Retinal pigment epithelial cell (primary cell): ENCODE data around the gene GTF3C4.
"Not testable (repeated sequence)": the region's sequence is repeated elsewhere in the genome, so short reads cannot be mapped to it uniquely, and the experiment has no call there.

Experiments
- DNase-seq: peaks from one replicate; pipeline ENCODE4 v3.0.0-alpha.2; 2010; ENCODE audit warnings: low read depth
- H3K4me3 ChIP-seq: 2 replicates; pipeline ENCODE4 v1.5.1; 2011; ENCODE audit warnings: mild to moderate bottlenecking, low read length, control low read depth, moderate library complexity
- TF ChIP-seq, protein P1 (sequence below): conservative IDR thresholded peaks from 2 replicates; pipeline ENCODE4 v1.5.1; 2011; ENCODE audit warnings: low read depth, low read length, control low read depth, inconsistent platforms

Gene GTF3C4

DNA sequence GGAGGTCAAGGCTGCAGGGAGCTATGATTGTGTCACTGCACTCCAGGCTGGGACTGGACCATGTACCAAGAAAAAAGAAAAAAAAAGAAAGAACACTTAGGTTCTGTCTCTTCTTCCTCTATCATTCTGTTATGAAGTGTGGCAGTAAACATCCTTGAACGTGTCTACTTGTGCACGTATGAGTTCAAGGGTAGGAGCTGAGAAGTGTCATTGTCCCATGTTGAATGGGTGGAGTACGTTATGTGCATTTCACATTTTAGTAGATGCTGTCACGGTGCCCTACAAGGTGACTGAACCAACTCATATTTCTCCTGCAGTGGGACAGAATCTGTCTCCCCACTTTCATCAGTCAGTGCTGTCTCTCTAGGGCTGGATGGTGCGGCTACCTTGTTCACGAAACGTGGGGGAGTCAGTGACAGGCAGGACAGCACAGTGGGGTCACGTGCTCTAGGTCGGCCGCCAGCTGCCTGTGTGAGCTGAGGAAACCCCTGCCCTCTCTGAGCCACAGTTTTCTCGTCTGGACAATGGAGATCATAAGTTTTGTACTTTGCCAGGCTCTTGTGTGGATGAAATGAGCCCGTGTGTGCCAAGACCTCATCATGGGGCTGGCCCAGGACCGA is 47.2 kb downstream of the GTF3C4 start:
- TF ChIP-seq, protein P1, sequence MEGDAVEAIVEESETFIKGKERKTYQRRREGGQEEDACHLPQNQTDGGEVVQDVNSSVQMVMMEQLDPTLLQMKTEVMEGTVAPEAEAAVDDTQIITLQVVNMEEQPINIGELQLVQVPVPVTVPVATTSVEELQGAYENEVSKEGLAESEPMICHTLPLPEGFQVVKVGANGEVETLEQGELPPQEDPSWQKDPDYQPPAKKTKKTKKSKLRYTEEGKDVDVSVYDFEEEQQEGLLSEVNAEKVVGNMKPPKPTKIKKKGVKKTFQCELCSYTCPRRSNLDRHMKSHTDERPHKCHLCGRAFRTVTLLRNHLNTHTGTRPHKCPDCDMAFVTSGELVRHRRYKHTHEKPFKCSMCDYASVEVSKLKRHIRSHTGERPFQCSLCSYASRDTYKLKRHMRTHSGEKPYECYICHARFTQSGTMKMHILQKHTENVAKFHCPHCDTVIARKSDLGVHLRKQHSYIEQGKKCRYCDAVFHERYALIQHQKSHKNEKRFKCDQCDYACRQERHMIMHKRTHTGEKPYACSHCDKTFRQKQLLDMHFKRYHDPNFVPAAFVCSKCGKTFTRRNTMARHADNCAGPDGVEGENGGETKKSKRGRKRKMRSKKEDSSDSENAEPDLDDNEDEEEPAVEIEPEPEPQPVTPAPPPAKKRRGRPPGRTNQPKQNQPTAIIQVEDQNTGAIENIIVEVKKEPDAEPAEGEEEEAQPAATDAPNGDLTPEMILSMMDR: no peak
- DNase-seq: no peak

DNA sequence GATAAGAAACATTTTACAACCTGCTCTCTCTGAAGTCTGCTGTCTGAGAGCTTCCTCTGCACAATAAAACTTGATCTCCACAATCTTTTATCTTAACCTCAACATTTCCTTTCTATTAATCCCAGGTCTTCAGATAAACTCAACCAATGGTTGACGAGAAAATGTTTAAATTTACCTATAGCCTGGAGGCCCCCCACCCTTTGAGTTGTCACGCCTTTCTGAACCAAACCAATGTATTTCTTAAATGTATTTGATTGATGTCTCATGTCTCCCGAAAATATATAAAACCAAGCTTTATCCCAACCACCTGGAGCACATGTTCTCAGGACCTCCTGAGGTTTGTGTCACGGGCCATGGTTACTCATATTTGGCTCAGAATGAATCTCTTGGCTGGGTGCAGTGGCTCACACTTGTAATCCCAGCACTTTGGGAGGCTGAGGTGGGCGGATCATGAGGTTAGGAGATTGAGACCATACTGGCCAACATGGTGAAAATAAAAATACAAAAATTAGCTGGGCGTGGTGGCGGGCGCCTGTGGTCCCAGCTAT is 48.2 kb downstream of the GTF3C4 start:
- not testable (repeated sequence) for H3K4me3 ChIP-seq, DNase-seq

More for the DNA sequence above, 47.2 kb downstream of the GTF3C4 start:
- H3K4me3 ChIP-seq: no peak overlapping the region

DNA sequence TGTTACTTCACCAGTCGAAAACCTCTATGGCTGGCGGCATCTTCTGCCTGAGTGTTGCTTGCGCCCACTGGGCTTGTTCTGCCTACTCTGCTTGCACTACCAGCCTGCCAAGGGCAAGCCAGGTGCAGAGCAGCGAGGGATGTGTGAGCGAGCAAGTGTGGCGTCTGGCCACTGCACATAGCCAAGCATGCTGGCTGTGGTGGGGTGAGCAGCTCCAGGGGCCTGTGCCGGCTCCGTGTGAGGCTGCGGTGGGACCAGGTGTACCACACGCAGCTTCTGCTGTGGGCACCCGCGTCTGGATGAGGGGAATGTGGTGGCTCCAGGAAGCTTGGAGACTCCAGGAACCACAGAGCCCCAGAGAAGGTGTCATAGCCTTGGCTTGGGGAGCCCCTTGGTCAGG is 51.4 kb downstream of the GTF3C4 start:
- no peak overlapping the region for H3K4me3 ChIP-seq
- TF ChIP-seq, protein P1: no peak
- no peak for DNase-seq

DNA sequence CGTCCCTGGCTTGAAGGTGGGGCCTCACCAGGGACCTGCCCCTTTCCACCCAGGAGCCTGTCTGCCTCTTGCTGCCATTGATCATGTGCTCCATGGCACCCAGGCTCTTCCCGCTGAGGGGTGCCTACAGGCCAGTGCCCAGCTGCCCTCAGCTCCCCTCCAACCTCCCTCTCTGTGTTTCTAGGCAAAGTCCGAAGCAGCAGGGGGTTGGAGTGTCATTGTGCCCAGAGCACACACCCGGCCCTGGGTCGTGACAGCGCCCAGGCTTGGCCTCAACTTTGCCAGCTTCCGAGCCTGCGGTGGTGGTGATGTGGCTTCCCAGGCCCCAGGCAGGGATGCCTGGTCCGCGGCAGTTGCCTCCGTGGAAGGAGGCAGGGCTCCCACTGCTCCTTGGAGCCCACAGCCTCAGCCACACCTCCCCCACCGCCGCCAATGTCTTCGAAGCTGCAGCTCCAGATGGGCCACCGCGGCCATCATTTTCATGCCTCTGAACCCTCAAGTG is 52.4 kb downstream of the GTF3C4 start:
- no peak for DNase-seq
- no peak overlapping the region for H3K4me3 ChIP-seq
- TF ChIP-seq, protein P1: no peak

DNA sequence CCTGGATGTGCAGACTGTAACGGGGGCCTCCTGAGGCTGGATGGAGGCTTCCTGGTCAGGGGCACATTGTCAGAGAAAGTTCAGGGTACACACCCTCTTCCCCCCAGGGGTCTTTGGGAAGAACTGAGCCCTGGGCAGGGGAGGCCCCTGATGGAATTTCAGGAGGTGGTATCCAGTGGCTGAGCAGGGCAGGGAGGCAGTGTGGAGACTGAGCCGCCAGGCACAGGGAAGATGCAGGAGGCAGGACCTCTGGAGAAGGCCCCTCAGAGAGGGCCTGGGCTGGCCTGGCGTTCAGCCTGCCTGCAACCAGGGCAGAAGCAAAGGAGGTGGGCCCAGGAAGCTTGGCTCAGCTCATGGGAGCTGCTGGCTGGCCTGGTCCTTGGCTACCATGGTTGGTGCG is 53.5 kb downstream of the GTF3C4 start:
- TF ChIP-seq, protein P1: no peak
- no peak for DNase-seq
- no peak overlapping the region for H3K4me3 ChIP-seq

DNA sequence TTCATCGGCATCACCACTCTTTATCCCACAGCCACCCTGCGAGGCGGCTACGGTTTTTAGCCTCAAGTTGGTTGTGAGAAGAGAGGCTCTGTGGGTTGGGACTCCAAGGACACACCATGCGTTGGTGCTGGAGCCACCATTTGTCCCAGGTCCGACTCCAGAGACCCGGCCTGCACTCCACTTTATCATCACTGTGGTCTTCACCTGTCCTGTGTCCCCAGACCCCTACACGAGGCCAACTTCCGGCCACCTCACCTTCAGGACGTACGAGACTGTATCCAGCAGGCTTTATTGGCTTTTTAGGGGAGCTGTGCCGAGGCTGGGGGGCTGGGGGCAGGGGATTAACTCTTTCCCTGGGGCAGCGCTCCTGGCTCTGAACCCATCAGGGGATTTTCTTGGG is 55.0 kb downstream of the GTF3C4 start:
- DNase-seq: no peak
- TF ChIP-seq, protein P1: no peak
- H3K4me3 ChIP-seq: no peak overlapping the region

DNA sequence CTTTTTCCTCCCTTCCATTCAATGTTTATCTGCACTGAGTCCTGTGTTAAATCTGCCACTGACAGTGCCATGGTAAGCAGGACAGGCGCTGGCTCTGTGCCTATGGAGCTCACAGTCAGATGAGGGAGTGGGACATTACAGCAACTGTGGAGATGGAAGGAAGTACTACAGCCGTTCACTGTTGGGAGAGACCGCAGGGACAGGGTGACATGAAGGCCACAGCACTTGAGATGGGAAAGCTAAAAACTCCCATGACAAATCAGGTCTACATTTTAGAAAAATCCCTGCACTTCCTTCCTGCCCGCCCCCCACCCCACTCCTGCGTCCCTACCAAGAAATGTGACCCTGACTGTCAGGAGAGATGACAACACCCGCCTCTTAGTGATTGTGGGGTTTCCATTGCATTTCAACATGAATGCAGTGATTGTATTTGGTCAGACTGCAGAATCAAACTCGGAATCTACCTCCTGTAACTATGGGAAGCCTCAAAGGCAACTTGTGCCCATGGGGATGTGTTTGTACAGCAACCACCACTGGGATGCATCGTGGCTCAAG is 56.4 kb downstream of the GTF3C4 start:
- DNase-seq: no peak
- TF ChIP-seq, protein P1: no peak
- no peak overlapping the region for H3K4me3 ChIP-seq
